Measurements from ENCODE around the gene DRGX.

GRCh38 chr10:49361735-49362568 lies 33.9 kb downstream of the DRGX start:
- TF ChIP-seq CTCF (IDR thresholded peaks at IDR 0.05) (no peak), POLR2A (IDR thresholded peaks at IDR 0.05) (no peak)

Data from tibial nerve (tissue), 3 donors.